SU-DHL-6 (cell line): Measurements from ENCODE around the gene STX7.

Experiments used
- CTCF ChIP-seq: fragments of 200-600 bp; sonication (generic); IDR thresholded peaks from one replicate; pipeline ENCODE4 v1.5.1; 2017; ENCODE audit warnings: antibody characterized with exemption, mild to moderate bottlenecking, low read length, moderate library complexity; ENCODE audit not compliant: insufficient read depth, poor library complexity, severe bottlenecking
- EZH2phosphoT487 ChIP-seq: fragments of 200-600 bp; sonication (generic), shearing (Covaris generic); conservative IDR thresholded peaks from 2 replicates; pipeline ENCODE4 v1.6.1; 2018; ENCODE audit warnings: mild to moderate bottlenecking, antibody characterized with exemption, low read length, moderate library complexity, mixed read lengths

GRCh38 chr6:132496519-132497180 lies 16.3 kb downstream of the STX7 start:
- TF ChIP-seq CTCF, result no peak
- TF ChIP-seq EZH2phosphoT487, result no peak
